Mammary epithelial cell (primary cell): ENCODE results near the gene PCDHGA7.

Experiments used
- EZH2 ChIP-seq: IDR thresholded peaks from 2 replicates; pipeline ENCODE4 v1.6.1; 2012; ENCODE audit warnings: low read length, inconsistent platforms, borderline replicate concordance
- TF ChIP-seq, protein P1 (sequence below), 2 donors: IDR thresholded peaks in 1 of 2; conservative IDR thresholded peaks in 1 of 2; 2 replicates each; pipeline ENCODE4 v1.5.1; 2011 to 2012; ENCODE audit warnings: inconsistent platforms in 2 of 2, low read length in 2 of 2, mild to moderate bottlenecking in 2 of 2, control low read depth in 1 of 2, low read depth in 1 of 2; ENCODE audit not compliant: insufficient read depth in 1 of 2; ENCODE audit errors: extremely low read depth in 1 of 2

DNA sequence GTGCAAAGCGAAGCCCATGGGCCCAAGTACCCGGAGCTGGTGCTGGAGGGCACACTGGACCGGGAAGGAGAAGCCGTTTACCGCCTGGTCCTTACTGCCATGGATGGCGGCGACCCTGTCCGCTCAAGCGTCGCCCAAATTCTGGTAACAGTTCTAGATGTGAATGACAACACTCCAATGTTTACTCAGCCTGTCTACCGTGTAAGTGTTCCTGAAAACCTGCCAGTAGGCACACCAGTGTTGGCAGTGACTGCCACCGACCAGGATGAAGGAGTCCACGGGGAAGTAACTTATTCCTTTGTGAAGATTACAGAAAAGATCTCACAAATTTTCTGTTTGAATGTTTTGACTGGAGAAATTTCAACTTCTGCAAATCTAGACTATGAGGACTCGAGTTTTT, 7.9 kb upstream of the PCDHGA7 start:
- TF ChIP-seq, protein P1, sequence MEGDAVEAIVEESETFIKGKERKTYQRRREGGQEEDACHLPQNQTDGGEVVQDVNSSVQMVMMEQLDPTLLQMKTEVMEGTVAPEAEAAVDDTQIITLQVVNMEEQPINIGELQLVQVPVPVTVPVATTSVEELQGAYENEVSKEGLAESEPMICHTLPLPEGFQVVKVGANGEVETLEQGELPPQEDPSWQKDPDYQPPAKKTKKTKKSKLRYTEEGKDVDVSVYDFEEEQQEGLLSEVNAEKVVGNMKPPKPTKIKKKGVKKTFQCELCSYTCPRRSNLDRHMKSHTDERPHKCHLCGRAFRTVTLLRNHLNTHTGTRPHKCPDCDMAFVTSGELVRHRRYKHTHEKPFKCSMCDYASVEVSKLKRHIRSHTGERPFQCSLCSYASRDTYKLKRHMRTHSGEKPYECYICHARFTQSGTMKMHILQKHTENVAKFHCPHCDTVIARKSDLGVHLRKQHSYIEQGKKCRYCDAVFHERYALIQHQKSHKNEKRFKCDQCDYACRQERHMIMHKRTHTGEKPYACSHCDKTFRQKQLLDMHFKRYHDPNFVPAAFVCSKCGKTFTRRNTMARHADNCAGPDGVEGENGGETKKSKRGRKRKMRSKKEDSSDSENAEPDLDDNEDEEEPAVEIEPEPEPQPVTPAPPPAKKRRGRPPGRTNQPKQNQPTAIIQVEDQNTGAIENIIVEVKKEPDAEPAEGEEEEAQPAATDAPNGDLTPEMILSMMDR (conservative IDR thresholded peaks at IDR 0.05 in 1 of 2, IDR thresholded peaks at IDR 0.05 in 1 of 2; ENCODE audit: extremely low read depth in 1 of 2, insufficient read depth in 1 of 2, low read depth in 1 of 2, low read length in 2 of 2) = no peak
- TF ChIP-seq EZH2 = no peak
